Tibial nerve (tissue), 4 donors: ENCODE data around the gene PTCH1. TPM values are rescaled to one million over a fixed set of nuclear protein-coding genes. Genes with fewer than 3 reads are reported as not detected.

Experiments used
- DNase-seq, 2 donors: peaks; one replicate each; pipeline ENCODE4 v3.0.0-alpha.2; 2019; ENCODE audit warnings: low spot score in 2 of 2
- H3K27ac ChIP-seq, 4 donors: fragments of 200-600 bp; sonication (generic) in 3 of 4; one replicate each; pipeline ENCODE4 v1.5.1; 2017 to 2019; ENCODE audit warnings: mild to moderate bottlenecking in 1 of 4
- H3K27me3 ChIP-seq, 2 donors: fragments of 200-600 bp; sonication (generic) in 1 of 2; one replicate each; pipeline versions ENCODE4 v1.5.1 to v1.6.0; 2017 to 2019
- H3K36me3 ChIP-seq, 3 donors: fragments of 200-600 bp; sonication (generic); one replicate each; pipeline ENCODE4 v1.5.1; 2018 to 2019
- H3K4me1 ChIP-seq, 4 donors: fragments of 200-600 bp; sonication (generic) in 3 of 4; one replicate each; pipeline ENCODE4 v1.5.1; 2017 to 2019
- H3K4me3 ChIP-seq, 4 donors: fragments of 200-600 bp; sonication (generic) in 3 of 4; one replicate each; pipeline ENCODE4 v1.5.1; 2017 to 2019; ENCODE audit warnings: mild to moderate bottlenecking in 1 of 4, moderate library complexity in 1 of 4
- H3K9me3 ChIP-seq, 4 donors: fragments of 200-600 bp; sonication (generic) in 3 of 4; one replicate each; pipeline ENCODE4 v1.5.1; 2017 to 2019
- CTCF ChIP-seq, 5 experiments: fragments of 200-600 bp in 3 of 5; fragments of 450-650 bp in 2 of 5; sonication (generic) in 3 of 5; IDR thresholded peaks; one replicate each; pipeline ENCODE4 v1.5.1; 2016 to 2019; ENCODE audit warnings: antibody characterized with exemption in 5 of 5, mild to moderate bottlenecking in 3 of 5, moderate library complexity in 2 of 5
- EP300 ChIP-seq, 2 donors: sonication (generic); formaldehyde crosslinking; IDR thresholded peaks; one replicate each; pipeline ENCODE4 v1.6.1; 2017; ENCODE audit warnings: antibody characterized with exemption in 2 of 2, mild to moderate bottlenecking in 1 of 2
- POLR2A ChIP-seq, 2 donors: fragments of 450-650 bp; IDR thresholded peaks; one replicate each; pipeline ENCODE4 v1.6.1; 2017; ENCODE audit warnings: antibody characterized with exemption in 2 of 2, mild to moderate bottlenecking in 2 of 2, moderate library complexity in 2 of 2
- WGBS, 2 donors: methylation state at CpG; one replicate each; pipeline ENCODE4 v1.1.5; 2018; 5-methylcytosine and 5-hydroxymethylcytosine counted together
- total RNA-seq, 4 donors: library from RNA; depleted of rRNA; stranded (reverse); fragments of >200 nt; gene quantifications; one replicate each; pipeline ENCODE4 v1.1.0, GENCODE V29; 2016

Gene PTCH1
- total RNA-seq, 4 donors from 2014 or later: 39.0 to 173 (median 86.6) TPM

GRCh38 chr9:95429948-95430620, 86.7 kb downstream of the PTCH1 start:
- H3K27me3 ChIP-seq: peaks cover 0 to 11% of the 10 kb centered on the region in 2 donors
- no peak overlapping the region for H3K27ac ChIP-seq
- WGBS, 2 donors: 93 to 95% methylated on average over 7 of the region's 7 CpGs
- peaks cover 0 to 13% (median 0%) of the 10 kb centered on the region in 4 donors for H3K9me3 ChIP-seq
- no peaks in the 10 kb centered on the region for H3K36me3 ChIP-seq
- DNase-seq: no peak
- no peak overlapping the region for H3K4me3 ChIP-seq
- H3K4me1 ChIP-seq: peaks cover 0 to 5% (median 0%) of the 10 kb centered on the region in 4 donors
- no peak for TF ChIP-seq POLR2A (IDR thresholded peaks at IDR 0.05)
- TF ChIP-seq CTCF (IDR thresholded peaks at IDR 0.05): no peak
- no peak for TF ChIP-seq EP300 (IDR thresholded peaks at IDR 0.05)

GRCh38 chr9:95429096-95429495, 87.7 kb downstream of the PTCH1 start:
- H3K4me1 ChIP-seq: peaks cover 0 to 5% (median 0%) of the 10 kb centered on the region in 4 donors
- H3K27ac ChIP-seq: no peak overlapping the region
- H3K9me3 ChIP-seq: peaks cover 0 to 13% (median 0%) of the 10 kb centered on the region in 4 donors
- no peaks in the 10 kb centered on the region for H3K36me3 ChIP-seq
- WGBS, 2 donors: 87 to 88% methylated on average over 10 of the region's 10 CpGs
- TF ChIP-seq POLR2A (IDR thresholded peaks at IDR 0.05) (no peak), EP300 (IDR thresholded peaks at IDR 0.05) (no peak), CTCF (IDR thresholded peaks at IDR 0.05) (no peak)
- peaks cover 0 to 11% of the 10 kb centered on the region in 2 donors for H3K27me3 ChIP-seq
- no peak overlapping the region for H3K4me3 ChIP-seq
- no peak for DNase-seq

- TF ChIP-seq CTCF (IDR thresholded peaks at IDR 0.05) (no peak), EP300 (IDR thresholded peaks at IDR 0.05) (no peak), POLR2A (IDR thresholded peaks at IDR 0.05) (no peak)
- 48 to 52% methylated on average over 11 of the region's 11 CpGs for WGBS, 2 donors
- Histone ChIP-seq H3K27me3 (peaks cover 0 to 11% of the 10 kb centered on the region in 2 donors), H3K4me3 (peak overlapping the region; percentile 20 to 49 (median 37)), H3K4me1 (peaks cover 0 to 5% (median 0%) of the 10 kb centered on the region in 4 donors), H3K27ac (peak overlapping the region in 2 of 4 donors; percentile 53 to 69), H3K36me3 (peaks cover 0 to 8% (median 0%) of the 10 kb centered on the region in 3 donors), H3K9me3 (peaks cover 0 to 41% (median 2%) of the 10 kb centered on the region in 4 donors)
- no peak for DNase-seq
These were observed 90.7 kb downstream of the PTCH1 start for GRCh38 chr9:95425910-95426551.

GRCh38 chr9:95422650-95423049, 94.1 kb downstream of the PTCH1 start:
- Histone ChIP-seq H3K4me3 (no peak overlapping the region), H3K36me3 (peaks cover 0 to 8% (median 0%) of the 10 kb centered on the region in 3 donors), H3K9me3 (peaks cover 0 to 32% (median 2%) of the 10 kb centered on the region in 4 donors), H3K27ac (no peak overlapping the region), H3K4me1 (peaks cover 0 to 5% (median 0%) of the 10 kb centered on the region in 4 donors), H3K27me3 (peaks cover 0 to 6% of the 10 kb centered on the region in 2 donors)
- DNase-seq: no peak
- TF ChIP-seq POLR2A (IDR thresholded peaks at IDR 0.05): no peak
- no peak for TF ChIP-seq CTCF (IDR thresholded peaks at IDR 0.05)
- TF ChIP-seq EP300 (IDR thresholded peaks at IDR 0.05): no peak
- 98 to 100% methylated on average over 1 of the region's 1 CpG for WGBS, 2 donors

- DNase-seq: no peak
- peaks cover 0 to 8% (median 0%) of the 10 kb centered on the region in 3 donors for H3K36me3 ChIP-seq
- no peak for TF ChIP-seq POLR2A (IDR thresholded peaks at IDR 0.05)
- TF ChIP-seq CTCF (IDR thresholded peaks at IDR 0.05): no peak
- no peak for TF ChIP-seq EP300 (IDR thresholded peaks at IDR 0.05)
- H3K9me3 ChIP-seq: peaks cover 0 to 32% (median 2%) of the 10 kb centered on the region in 4 donors
- H3K4me1 ChIP-seq: no peaks in the 10 kb centered on the region
- H3K27me3 ChIP-seq: no peaks in the 10 kb centered on the region
- no peak overlapping the region for H3K4me3 ChIP-seq
- H3K27ac ChIP-seq: no peak overlapping the region
These were observed 96.3 kb downstream of the PTCH1 start for GRCh38 chr9:95420518-95420917.
